22Rv1 (cell line): ENCODE measurements around the gene IDH1.
"Not testable (repeated sequence)": the region's sequence is repeated elsewhere in the genome, so short reads cannot be mapped to it uniquely, and the experiment has no call there.

Experiments
- CTCF ChIP-seq: fragments of 450-650 bp; IDR thresholded peaks from 2 replicates; pipeline ENCODE4 v1.5.1; 2017; ENCODE audit warnings: mild to moderate bottlenecking
- ZFX ChIP-seq: fragments of 450-650 bp; IDR thresholded peaks from 2 replicates; pipeline ENCODE4 v1.6.1; 2017; ENCODE audit warnings: antibody characterized with exemption, borderline replicate concordance

GRCh38 chr2:208267526-208267925, 12.7 kb upstream of the IDH1 start:
- not testable (repeated sequence) for TF ChIP-seq CTCF, ZFX
